ENCODE measurements around the gene ADGRD1. TPM values are rescaled to one million over a fixed set of nuclear protein-coding genes. Genes with fewer than 3 reads are reported as not detected.
"Not testable (repeated sequence)": the region's sequence is repeated elsewhere in the genome, so short reads cannot be mapped to it uniquely, and the experiment has no call there.

The ADGRD1 gene
- total RNA-seq, 1 experiment from 2014 or later = not detected

DNA sequence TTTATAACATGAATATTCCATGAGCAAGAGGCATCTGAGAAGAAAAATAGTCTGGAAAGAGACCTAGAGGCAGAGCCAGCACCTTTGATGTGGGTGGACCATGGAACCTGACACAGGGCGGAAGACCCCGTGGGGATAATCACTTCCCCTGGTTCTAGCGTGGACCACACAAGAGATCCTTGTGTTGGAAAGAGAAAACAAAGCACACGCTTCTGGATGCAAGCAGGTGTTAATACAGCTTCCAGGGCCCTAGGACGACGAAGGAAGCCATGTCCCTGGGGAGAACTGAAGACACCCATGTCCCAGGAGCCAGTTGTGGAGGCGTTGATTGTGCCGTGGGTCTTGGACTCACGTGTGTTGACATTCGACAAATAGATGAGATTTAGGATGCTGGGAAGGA lies 102.9 kb downstream of the ADGRD1 start:
- no peak for DNase-seq (ENCODE audit: low read depth)

DNA sequence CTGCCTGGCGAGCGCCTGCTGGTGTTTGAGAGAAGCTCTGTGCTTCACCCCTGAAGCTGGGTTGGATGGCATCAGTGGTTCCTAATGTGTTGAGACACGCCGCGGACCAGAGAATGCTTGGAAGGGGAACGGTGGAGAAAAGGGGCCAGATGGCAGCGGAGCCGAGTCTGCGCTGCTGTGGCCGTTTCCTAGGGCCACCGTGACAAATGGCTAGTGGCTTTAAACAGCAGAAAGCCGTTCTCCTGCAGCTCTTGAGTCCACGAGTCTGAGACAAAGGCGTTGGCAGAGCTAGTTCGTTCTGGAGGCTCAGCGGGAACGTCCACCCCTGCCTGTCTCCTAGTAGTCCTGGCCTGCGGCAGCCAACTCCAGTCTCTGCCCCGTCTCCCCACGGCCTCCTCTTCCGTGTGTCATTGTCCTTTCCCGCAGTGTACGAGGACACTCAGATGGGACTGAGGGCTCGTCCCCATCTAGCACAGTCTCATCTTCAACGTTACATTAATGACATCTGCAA lies 103.6 kb downstream of the ADGRD1 start:
- DNase-seq (ENCODE audit: low read depth) = no peak

DNA sequence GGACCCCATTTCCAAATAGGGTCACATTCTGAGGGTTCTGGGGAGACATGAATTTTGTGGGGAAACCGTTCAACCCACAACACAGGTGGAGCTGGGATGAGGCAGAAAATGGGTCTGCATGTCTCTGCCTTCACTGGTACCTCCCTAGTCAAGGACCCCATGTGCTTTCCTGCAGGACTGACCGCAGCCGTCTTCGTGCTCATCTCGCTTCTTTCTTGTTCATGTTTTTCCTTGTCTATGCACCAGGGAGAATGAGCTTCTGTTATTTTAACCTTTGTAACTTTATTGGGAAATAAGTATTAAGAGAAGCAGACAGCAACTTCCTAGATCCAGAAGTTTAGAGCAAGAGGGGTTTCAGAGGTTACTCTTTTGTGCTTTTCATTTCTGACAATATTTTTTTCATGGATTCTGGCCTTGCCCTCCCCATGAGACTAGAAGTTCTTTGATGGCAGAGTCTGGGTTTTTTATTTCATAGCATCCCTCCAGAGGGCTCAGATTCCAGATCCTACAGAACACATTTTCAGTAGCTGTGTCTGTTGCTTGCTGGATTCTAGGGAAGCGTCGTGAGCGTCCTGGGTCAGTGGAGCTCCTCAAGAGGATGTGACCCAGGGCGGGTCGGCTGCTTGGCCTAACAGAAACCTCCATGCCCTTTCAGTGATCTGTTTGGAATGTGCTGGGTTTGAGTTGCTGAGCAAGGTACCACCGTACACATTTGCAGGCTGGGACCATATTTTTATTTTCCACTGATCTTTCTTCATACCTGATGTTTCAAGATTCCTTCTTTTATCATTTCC lies 104.2 kb downstream of the ADGRD1 start:
- DNase-seq (ENCODE audit: low read depth) = no peak

DNA sequence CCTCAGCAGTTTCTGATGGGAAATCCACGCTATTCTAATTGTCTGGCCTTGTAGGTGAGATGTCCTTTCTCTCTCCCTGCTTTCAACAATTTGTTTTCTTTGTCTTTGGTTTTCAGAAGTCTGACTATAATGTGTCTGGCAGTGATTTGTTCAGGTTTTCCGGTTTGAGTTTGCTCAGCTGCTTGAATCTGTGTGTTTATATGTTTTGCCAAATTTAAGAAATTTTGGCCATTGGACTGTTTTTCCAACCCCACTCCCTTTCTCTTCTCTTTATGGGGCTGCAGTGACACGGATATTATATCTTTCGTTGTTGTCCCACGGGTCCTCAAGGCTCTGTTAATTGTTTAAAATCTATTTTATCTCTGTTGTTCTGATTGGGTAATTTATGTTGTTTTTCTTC lies 105.0 kb downstream of the ADGRD1 start:
- DNase-seq (ENCODE audit: low read depth) = no peak

DNA sequence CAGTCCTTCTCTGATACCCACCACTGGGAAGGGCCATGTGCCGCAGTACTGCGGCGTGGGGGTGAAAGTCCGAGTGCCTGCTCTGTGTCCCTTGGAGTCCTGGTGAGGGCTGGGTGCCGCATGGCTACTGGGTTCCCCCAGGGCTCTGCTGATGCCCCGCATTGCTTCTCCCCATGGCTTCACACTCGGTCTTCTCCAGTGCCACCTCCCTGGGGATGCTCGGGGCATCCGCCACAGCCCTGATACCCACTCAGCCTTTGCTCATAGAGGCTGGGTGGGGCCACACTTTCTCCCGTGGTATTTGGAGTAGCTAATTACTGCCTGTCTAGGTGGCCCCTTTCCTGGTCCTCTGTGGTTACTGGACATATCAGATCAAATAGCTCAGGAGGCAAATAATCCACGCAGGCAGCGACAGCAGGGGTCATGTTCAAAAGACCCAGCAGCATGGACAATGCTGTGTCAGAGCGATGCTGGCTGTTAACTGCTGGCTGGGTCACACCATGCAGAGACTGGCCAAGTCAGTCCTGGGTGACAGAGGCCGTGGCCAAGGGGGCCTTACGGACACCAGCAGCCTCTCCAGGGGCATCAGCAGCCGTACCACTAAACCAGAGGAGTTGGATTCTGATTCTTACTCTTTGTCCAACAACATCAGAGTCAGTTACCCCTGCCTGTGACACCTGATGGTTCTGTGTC lies 106.5 kb downstream of the ADGRD1 start:
- DNase-seq (ENCODE audit: low read depth) = no peak

DNA sequence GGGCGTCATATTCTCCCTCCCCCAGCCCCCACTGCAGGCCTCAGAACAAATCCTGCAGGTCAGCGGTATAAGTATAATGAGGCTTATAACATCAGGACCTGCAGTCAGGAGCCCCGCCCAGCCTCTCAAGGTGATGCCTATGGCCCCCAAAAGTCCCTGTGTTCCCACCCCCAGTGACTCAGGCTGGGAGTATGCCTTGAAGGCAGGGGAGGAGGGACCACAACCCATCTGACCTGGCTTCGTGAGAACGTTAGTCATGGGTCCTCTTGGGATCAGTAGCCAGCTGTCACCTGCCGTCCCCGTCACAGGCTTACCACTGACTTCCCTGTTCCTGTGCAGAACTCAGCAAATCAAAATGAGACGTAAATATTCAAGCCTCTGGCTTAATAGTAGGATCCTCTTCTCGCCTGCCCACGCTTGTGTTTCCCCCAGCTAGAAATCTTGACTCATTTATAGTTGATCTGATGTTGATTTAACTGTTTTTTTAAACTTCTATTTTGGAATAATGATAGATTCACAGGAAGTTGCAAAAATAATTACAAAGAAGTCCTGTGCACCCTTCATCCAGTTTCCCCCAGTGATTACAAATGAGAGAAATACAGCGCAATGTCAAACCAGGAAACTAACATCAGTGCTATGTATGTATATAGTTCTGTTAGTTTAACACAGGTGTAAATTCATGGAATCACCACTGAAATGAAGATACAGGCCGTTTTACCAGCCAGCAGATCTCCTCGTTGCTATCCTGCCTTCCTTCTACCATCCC lies 107.5 kb downstream of the ADGRD1 start:
- DNase-seq (ENCODE audit: low read depth) = no peak

DNA sequence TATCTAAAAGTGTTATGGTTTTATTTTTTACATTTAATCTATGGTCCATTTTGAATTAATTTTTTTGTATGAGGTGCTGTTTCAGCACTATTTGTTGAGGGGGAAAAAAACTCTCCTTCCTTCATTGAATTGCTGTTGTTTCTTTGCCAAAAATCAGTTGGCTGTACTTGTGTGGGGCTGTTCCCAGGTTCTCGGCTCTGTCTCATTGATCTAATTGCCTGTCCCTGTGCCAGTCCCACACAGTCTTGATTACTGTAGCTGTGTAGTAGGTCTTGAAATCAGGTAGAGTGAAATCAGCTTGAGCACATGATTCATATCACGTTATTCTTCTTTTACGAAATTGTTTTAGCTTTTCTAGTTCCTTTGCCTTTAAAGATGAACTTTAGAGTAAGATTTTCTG lies 109.7 kb downstream of the ADGRD1 start:
- DNase-seq (ENCODE audit: low read depth) = no peak

DNA sequence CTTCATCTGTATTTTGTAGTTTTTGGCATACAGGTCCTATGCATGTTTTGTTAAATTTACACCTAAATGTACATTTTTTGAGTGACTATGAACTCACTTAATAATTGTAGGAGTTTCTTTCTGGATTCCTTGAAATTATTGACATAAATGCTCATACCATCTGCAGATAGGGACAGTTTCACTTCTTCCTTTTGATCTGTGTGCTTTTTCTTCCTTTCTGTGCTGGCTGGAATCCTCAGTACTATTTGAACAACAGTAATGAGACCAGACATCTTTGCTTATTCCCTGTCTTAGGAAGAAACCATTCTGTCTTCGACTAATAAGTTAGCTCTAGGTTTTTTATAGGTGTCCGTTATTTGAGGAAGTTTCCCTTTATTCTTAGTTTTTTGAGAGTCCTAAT lies 110.3 kb downstream of the ADGRD1 start:
- no peak for DNase-seq (ENCODE audit: low read depth)

DNA sequence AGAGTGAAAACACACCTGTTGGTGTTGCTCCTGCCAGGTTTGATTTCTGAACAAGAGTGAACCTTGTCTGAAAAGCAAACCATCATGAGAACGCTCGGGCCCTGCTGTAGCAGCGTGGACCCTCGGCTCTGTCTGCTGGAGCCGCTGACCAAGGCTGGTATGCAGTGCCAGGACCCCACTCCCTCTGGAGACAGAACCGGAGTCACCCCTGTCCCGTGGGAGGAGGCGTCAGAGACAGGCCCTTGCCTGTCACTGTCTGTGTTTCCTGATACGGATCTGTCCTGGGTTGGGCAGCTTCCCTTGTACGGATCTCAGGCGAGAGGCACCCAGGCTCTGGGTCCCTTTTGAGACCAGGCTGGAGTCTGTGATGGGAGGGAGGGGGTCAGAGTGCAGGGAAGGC lies 111.6 kb downstream of the ADGRD1 start:
- no peak for DNase-seq (ENCODE audit: low read depth)

DNA sequence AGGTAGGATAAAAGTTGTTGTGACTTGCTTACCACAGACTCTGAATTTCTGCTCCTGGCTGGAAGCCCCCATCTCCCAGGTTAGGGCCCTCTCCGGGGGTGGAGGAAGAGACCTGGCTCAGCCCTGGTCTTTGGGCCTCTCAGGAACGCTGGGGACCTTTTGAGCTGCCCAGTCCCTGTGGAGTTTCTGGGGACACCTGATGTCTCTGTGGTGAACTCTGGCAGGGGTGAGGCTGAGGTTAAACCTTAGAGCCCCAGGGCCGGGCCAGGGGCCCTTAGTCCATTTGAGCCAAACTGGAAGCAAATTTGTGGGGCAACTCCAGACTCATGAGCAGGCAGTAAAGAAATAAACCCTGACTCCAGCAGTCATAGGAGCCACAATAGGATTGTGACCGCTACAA lies 112.1 kb downstream of the ADGRD1 start:
- no peak for DNase-seq (ENCODE audit: low read depth)

DNA sequence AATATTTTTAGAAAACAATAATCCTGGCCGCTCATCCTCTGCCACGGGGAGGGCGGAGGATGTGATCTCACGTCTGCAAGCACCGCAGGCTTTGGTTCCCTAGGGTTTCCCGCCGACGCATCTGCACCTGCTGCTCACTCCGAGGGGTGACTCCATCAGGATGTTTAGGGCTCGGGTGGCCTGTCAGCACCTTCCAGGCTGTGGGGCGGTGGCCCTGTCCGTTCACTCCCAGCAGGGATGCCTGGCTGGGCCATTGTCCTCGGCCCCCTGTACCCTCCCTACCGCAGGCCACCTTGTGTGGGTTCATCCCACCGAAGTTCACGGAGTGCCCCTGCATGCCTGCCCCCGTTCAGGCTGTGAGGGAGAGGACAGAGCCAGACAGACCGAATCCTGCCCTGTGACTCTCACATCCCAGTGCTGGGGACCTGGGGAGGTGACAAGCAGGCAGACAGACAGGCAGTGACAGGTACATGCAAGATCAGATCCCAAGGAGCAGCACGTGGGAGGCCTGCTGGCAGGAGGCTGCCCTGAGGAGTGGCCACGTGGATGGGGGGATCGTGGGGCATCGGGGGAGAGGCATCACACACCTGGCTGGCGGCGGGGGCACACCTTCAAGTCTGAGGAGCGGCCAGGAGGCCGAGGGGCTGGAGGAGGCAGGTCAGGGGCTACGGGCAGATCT lies 112.6 kb downstream of the ADGRD1 start:
- no peak for DNase-seq (ENCODE audit: low read depth)

DNA sequence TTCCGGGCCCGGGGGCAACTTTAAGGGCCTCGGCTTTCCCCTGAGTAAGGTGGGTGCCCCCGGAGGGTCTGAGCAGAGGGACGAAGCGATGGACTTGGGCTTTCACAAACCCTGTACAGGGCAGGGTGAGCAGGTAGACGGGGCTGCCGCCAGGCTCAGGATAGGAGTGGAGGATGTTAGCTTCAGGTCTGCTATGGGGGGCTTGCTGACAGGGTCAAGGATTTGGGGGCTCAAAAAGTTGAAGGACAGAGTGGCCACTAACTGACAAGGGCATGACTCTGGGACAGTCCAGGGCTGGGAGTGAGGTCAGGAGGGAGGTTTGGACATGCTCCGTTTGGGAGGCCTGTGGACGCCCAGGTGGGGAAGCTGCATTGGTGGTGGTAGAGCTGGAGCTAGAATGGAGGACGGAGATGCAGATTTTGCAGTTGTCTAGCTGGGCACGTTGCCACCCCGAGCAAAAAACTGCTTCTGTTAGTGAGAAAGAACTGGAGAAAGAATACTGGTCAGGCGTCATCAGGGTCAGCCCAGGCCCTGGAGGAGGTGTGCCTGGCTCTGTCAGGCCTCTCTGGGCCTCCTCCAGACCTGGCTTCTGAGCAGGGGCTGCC lies 113.3 kb downstream of the ADGRD1 start:
- DNase-seq (ENCODE audit: low read depth) = no peak

DNA sequence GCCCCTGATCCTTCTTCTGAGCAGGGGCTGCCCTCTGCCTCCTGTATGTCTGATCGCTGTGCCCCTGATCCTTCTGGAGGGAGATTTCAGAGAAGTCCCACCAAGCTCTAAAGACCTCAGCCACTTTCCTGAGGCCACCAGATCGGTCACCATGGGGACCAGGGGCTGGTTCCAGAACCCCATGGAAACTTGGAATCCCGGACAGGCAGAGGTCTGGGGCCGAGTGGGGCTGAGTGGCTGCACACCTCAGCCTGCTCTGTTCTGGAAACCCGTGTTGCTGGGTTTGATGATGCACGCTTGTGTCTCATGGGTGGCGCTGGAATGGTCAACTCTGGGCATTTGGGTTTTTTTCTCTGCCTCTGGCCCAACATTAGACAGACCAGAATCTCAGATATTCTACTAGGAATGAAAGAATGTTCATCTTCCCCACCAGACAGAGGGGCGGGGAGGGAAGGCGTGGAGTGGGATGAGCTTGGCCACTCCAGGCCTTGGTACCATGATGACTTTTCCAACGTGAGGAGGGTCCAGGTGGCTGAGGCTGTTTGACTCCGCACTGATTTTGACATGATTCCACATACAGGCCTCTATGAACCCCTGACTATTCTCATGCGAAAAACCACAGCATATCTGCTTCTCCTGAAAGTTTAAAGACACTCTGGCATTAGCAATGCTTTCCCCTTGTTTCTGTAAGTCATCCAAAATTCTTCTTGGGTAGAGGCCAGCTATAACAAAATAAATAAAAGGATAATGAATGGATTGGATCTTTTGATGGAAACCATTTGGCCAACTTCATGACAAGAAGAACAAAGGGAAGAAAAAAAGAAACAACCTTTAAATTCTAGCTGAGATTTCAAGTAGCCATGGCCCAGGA lies 114.5 kb downstream of the ADGRD1 start:
- no peak for DNase-seq (ENCODE audit: low read depth)

DNA sequence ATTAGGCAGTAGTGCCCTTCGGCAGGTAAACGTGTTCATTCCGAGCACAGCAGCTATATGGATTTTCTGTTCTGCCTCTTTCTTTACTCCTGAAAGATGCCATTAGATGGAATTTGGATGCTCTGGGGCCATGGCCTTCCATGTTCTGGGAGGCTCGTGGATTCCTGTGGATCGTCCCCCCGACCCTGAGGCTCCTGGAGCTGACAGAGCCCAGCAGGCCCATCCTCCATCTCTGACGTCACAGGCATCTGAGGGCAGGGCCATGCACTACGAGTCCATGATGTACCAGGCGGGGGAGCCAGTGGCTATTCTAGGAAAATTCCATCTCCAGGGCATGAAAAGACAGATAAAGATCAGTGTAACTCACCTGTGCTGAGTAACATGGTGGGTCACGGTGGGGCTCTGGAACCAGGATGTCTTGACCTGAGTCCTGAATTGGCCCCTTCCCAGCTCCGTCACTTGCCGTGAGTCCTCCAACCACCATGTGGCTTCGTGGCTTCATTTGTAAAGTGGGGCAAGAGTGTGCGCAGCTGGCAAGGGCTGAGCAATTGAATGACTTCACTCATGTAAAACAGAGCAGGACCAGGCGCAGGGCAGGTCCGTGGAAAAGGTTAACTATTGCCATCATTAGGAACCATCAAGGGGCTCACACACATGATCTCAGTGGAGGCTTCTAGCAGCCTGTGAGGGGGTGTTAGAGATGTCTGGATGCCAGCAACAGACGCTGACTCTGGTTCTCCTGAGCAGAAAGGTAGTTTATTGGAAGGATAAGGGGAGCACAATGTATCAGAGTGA lies 115.4 kb downstream of the ADGRD1 start:
- not testable (repeated sequence) for DNase-seq (ENCODE audit: low read depth)

DNA sequence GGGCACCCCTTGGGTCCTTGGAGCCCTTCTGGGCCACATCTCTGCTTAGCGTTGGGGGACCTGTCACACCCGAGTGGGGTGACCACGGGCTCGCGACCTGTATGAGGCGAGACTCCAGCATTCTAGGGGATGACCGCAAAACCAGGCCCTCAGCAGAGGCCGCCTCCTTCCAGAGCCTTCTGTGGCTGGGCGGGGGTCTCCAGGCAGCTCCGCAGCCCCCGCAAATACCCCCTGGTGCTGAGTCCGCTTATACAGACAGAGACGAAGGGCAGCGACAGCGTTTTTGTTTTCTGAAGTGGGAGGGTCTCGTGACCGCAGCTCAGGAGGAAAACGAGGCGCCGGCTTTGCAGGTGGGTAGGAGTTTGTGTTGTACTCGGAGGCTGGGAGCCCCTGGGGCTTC lies 116.4 kb downstream of the ADGRD1 start:
- DNase-seq (ENCODE audit: low read depth) = not testable (repeated sequence)

DNA sequence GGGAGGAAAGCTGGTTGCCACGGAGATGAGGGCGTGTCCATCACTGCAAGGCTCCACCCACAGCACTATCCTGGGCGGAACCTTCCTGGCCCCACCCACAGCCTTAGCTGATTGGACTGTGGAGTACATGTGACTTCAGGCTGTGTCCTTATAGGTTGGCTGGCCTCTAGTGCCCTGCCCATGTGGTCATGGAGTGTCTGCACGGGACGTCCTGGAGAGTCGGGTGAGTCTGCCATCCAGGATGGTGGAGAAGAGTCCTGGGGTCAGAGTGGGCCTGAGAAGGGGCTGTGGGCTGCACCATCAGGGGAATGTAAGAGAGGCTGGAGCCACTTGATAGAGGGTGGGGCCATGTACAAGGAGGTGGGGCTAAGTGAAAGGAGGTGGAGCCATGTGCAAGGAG lies 117.0 kb downstream of the ADGRD1 start:
- not testable (repeated sequence) for DNase-seq (ENCODE audit: low read depth)

DNA sequence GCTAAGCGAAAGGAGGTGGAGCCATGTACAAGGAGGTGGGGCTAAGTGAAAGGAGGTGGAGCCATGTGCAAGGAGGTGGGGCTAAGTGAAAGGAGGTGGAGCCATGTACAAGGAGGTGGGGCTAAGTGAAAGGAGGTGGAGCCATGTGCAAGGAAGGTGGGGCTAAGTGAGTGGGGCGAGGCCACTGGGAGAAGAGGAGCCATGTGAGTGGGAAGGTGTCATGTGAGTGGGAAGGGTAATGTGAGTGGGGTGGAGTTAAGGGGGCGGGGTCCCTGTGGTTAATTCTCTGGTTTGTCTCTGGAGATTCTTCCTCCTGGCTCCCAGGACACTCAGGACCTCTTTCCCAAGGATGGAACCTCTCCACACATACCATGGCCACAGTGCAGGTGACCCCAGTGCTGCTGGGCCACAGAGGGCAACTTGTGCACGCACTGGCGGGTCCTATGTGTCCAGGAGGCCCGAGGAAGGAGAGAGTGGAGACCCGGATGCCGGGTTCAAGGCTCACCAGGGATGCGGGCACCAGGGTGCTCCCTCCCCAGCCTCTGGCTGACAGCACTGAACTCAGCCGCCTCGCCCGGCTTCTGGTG lies 117.6 kb downstream of the ADGRD1 start:
- DNase-seq (ENCODE audit: low read depth) = not testable (repeated sequence)

DNA sequence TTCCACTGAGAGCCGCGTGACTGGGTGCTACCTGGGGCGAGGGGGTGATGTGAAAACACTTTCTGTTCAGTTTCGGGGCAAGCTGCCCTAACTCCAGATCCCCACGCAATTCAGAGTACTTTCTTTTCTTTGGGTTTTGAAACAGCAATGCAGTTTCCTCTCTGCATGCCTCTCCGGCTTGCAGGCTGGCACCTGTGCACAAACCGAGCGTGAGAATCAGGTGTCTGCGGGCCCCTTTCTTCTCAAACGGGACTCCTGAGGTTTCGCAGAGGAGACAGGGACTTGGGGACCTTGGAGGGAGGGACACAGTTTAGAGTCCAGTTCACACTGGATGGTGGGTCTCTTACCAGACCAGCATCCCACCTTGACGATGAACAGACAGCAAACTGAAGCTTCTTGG lies 118.2 kb downstream of the ADGRD1 start:
- not testable (repeated sequence) for DNase-seq (ENCODE audit: low read depth)
